Stimulated activated CD4-positive, alpha-beta T cell treated with anti-CD3 and anti-CD28 coated beads, Interleukin-4, amount 100 ng/mL, for 4 hours (primary cell): ENCODE results near the gene KIR3DL2.
"Not testable (repeated sequence)": the region's sequence is repeated elsewhere in the genome, so short reads cannot be mapped to it uniquely, and the experiment has no call there.

Experiments
- DNase-seq, 2 experiments: peaks; one replicate each; pipeline ENCODE4 v3.0.0-alpha.2; 2020

Gene KIR3DL2

DNA sequence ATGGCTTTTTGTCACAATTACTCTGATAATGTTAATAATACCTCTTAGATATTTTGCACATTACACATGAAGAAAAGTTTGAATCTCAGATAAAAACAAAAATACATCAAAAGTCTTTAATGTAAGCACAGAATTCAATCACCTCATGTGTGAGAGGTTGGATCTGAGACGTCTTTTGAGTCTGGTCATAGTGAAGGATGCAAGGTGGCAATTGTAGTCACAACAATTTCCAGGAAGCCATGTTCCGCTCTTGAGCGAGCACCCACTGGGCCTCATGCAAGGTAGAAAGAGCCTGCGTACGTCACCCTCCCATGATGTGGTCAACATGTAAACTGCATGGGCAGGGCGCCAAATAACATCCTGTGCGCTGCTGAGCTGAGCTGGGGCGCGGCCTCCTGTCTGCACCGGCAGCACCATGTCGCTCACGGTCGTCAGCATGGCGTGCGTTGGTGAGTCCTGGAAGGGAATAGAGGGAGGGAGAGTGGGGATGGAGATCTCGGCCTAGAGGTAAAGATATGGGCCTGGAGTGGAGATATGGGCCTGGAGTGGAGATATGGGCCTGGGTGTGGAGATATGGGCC, at the start of gene KIR3DL2:
KIR3DL2 (plus strand) TSS at position 383 of the 580 bp plus-strand sequence; CDS start at position 416, 33 bp downstream.
- DNase-seq: not testable (repeated sequence)

DNA sequence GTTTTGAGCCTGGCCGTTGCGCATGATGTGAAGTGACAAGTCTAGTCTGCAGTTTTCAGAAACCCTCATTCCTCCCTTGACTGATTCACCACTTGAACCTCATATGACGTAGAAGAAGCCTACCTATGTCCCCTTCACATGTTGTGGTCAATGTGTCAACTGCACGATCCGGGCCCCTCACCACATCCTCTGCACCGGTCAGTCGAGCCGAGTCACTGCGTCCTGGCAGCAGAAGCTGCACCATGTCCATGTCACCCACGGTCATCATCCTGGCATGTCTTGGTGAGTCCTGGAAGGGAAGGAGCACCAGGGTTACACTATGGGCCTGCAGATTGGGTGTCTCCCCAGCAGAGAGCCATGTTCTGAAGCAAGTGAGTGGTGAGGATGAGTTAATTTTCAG, 46.8 kb upstream of the KIR3DL2 start, which contains the start of gene KIR2DL4:
KIR2DL4 (plus strand) TSS at position 201 of the 400 bp plus-strand sequence; CDS start at position 243, 42 bp downstream.
- no peak for DNase-seq

DNA sequence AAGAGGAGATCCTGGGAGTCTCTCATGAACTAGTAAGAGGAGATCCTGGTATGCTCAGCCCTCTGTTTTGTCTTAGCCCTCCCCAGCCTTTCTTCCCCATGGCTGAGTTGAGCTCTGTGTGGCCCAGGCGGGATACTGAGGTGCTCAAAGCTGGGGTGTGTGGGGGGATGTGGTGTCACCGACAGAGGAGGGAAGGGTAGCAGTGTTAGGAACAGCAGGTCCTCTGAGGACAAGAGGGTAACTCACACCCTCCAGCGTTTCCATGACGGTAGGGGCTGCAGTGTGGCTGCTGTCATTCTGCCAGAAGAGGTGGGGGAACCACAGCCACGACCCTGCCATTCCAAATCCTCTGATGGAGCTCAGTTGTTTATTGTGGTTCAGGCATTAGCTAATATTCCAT, 46.1 kb upstream of the KIR3DL2 start:
- no peak for DNase-seq

DNA sequence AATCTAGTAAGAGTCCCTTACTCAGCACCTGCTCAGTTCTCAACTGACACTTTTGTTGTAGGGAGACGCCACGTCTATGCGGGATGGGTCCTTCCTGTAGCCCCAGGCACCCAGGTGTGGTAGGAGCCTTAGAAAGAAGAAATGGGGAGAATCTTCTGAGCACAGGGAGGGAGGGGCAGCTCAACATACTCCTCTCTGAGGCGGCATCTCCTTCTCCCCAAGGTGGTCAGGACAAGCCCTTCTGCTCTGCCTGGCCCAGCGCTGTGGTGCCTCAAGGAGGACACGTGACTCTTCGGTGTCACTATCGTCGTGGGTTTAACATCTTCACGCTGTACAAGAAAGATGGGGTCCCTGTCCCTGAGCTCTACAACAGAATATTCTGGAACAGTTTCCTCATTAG, 45.7 kb upstream of the KIR3DL2 start:
- DNase-seq: no peak

DNA sequence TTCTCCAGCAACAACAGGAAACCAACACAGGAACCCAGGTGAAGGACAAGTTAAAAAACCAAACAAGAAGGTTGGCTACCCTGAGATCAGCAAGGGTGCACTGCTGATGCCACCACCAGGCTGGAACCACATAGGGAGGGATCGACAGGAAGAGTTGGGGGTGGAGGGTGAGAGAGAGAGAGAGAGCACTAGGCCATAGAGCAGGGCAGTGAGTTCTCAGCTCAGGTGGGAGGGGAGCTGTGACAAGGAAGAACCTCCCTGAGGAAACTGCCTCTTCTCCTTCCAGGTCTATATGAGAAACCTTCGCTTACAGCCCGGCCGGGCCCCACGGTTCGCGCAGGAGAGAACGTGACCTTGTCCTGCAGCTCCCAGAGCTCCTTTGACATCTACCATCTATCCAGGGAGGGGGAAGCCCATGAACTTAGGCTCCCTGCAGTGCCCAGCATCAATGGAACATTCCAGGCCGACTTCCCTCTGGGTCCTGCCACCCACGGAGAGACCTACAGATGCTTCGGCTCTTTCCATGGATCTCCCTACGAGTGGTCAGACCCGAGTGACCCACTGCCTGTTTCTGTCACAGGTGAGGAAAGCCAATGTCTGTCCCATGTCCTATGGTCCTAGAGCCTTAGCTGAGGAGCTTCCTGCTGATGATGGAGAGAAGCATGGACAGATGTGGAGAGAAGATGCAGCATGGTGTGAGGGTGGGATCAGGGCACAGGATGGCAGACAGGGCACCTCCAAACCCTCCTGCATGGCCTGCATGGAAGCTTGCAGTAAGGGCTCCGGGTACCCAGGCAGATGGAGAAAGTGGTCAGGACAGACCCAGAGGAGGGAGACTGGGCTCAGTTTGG, 44.4 kb upstream of the KIR3DL2 start:
- no peak for DNase-seq

DNA sequence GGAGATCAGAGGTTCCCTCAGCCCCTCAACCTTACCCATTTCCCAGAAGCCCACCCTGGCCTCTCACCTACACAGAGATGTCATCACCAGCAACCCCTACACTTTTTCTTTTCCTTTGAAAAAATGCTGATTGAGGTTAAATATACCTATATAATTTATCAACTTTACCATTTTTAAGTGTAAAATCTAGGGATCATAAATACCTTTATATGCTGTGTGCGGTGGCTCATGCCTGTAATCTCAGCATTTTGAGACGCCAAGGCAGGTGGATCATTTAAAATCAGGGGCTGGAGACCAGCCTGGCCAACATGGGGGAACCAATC, 43.8 kb upstream of the KIR3DL2 start:
- no peak for DNase-seq

DNA sequence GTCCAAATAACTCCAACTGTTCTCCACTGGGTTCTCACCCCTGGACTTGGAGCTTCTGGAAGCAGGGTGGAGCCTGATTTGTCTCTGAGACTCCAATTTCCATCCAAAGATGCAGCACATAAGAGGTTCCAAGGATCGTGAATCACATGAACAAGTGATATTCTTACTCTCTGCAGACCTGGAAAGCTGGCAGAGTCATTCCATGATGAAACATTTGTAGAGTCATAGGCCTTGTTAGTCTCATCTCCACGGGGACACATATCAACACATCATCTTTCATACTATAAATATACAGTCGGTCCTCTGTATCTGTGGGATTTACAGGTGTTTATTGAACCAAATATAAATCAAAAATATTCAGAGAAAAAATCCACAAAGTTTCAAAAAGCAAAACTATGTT, 35.7 kb upstream of the KIR3DL2 start:
- DNase-seq: not testable (repeated sequence)

DNA sequence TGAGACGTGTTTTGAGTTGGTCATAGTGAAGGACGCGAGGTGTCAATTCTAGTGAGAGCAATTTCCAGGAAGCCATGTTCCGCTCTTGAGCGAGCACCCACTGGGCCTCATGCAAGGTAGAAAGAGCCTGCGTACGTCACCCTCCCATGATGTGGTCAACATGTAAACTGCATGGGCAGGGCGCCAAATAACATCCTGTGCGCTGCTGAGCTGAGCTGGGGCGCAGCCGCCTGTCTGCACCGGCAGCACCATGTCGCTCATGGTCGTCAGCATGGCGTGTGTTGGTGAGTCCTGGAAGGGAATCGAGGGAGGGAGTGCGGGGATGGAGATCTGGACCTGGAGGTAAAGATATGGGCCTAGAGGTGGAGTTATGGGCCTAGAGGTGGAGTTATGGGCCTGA, 34.0 kb upstream of the KIR3DL2 start, which contains the start of gene KIR3DL1:
KIR3DL1 (plus strand) TSS at position 218 of the 400 bp plus-strand sequence.
- DNase-seq: not testable (repeated sequence)

DNA sequence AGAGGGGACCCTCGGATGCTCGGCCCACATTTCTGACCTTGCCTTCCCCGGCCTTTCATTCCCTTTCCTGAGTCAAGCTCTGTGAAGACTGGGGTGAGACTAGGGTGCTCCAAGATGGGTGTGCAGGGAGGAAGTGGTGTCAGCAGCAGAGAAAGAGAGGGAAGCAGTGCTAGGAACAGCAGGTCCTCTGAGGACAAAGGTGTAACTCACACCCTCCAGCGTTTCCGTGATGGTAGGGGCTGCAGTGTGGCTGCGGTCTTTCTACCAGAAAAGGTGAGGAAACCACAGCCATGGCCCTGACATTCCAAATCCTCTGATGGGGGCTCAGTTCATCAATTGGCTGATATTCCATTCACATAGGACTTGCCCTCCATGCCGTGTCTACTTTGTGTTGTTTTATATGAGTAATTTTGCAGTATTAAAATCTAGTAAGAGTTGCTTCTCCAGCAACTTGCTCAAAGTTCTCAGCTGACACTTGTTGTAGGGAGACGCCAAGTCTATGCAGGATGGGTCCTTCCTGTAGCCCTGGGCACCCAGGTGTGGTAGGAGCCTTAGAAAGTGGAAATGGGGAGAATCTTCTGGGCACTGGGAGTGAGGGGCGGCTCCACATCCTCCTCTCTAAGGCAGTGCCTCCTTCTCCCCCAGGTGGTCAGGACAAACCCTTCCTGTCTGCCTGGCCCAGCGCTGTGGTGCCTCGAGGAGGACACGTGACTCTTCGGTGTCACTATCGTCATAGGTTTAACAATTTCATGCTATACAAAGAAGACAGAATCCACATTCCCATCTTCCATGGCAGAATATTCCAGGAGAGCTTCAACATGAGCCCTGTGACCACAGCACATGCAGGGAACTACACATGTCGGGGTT, 32.3 kb upstream of the KIR3DL2 start:
- DNase-seq: no peak

DNA sequence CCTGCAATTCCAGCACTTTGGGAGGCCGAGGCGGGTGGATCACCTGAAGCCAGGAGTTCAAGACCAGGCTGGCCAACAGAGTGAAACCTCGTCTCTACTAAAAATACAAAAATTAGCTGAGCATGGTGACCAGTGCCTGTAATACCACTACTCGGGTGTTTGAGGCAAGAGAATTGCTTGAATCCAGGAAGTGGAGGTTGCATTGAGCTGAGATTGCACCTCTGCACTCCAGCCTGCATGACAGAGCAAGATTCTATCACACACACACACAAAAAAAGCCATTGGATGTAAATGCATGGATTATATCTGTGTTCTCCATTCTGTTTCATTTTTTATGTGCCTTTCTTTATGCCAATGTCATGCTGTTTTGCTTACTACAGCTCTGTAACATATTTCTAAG, 25.8 kb upstream of the KIR3DL2 start:
- not testable (repeated sequence) for DNase-seq

DNA sequence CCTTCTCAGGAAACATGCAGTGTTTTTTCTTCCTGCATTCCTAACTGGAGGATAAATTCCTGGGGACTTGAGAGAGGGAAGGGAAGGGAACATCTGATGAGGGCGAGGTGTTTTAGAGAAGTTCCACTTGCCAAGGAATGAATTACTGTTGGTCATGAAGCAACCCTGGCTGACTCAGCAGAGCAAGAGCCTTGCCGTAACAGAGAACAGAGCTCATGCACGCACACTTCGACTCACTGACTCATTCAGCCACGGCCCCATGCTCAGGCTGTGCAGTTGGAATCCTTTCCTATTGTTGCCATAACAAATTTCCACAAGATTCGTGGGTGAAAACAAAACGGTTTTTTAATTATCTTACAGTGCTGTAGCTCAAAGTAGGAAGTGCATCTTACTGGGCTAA, 24.9 kb upstream of the KIR3DL2 start:
- DNase-seq: not testable (repeated sequence)

DNA sequence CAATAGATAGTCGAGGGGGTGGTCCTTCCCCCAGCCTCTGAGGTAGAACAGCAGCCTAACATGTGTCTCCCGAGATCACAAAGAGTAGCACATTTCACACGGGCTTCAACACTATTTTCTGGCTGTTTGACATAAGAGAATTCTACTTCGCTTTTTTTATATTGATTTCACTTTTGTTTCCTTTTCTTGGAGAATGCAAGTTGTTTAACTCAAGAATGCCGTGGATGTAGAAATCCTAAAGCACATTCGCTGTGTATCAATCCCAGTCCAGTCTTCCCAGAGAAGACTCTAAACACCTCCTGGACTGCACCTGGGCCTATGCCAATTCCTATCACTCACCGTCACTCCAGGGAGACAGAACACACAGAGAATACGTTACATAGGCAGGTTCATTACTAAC, 22.2 kb upstream of the KIR3DL2 start:
- DNase-seq: not testable (repeated sequence)

DNA sequence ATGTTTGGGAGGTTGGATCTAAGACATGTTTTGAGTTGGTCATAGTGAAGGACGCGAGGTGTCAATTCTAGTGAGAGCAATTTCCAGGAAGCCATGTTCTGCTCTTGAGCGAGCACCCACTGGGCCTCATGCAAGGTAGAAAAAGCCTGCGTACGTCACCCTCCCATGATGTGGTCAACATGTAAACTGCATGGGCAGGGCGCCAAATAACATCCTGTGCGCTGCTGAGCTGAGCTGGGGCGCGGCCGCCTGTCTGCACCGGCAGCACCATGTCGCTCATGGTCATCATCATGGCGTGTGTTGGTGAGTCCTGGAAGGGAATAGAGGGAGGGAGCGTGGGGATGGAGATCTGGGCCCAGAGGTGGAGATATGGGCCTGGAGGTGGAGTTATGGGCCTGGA, 17.7 kb upstream of the KIR3DL2 start, which contains the start of gene KIR2DS4:
KIR2DS4 (plus strand) TSS at position 181 of the 400 bp plus-strand sequence.
- DNase-seq: not testable (repeated sequence)

DNA sequence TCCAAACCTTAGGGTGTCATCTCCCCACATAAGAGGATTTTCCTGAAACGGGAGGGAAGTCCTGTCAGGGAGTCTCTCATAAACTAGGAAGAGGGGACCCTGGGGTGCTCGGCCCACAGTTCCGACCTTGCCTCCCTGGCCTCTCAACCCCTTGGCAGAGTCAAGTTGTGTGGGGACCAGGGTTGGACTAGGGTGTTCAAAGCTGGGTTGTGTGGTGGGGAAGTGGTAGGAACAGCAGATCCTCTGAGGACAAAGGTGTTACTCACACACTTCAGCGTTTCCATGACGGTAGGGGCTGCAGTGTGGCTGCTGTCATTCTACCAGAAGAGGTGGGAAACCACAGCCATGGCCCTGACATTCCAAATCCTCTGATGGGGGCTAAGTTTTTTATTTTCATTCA, 15.1 kb upstream of the KIR3DL2 start:
- DNase-seq: not testable (repeated sequence)

DNA sequence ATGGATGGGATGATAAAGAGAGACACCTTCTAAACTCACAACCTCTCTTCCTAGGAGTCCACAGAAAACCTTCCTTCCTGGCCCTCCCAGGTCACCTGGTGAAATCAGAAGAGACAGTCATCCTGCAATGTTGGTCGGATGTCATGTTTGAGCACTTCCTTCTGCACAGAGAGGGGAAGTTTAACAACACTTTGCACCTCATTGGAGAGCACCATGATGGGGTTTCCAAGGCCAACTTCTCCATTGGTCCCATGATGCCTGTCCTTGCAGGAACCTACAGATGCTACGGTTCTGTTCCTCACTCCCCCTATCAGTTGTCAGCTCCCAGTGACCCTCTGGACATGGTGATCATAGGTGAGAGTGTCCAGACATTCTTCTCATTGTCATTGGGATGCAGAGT, 12.7 kb upstream of the KIR3DL2 start:
- not testable (repeated sequence) for DNase-seq

DNA sequence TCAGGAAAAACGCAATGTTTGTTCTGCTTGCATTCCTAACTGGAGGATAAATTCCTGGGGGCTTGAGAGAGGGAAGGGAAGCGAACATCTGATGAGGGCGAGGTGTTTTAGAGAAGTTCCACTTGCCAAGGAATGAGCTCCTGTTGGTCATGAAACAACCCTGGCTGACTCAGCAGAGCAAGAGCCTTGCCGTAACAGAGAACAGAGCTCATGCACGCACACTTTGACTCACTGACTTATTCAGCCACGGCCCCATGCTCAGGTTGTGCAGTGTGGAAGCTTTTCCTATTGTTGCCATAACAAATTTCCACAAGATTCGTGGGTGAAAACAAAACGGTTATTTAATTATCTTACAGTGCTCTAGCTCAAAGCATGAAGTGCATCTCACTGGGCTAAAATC, 7.1 kb upstream of the KIR3DL2 start:
- DNase-seq: not testable (repeated sequence)

DNA sequence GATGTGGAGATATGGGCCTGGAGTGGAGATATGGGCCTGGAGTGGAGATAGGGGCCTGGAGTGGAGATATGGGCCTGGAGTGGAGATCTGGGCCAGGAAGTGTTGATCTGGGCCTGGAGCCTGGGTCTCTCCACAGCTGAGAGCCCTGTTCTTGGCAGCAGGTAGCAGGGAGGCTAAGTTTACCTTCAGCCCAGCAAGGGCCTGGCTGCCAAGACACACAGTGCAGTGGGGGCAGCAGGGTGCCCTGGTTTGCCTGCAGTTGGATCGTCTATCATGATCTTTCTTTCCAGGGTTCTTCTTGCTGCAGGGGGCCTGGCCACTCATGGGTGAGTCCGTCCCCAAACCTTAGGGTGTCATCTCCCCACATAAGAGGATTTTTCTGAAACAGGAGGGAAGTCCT, 687 bp downstream of the KIR3DL2 start:
- no peak for DNase-seq

DNA sequence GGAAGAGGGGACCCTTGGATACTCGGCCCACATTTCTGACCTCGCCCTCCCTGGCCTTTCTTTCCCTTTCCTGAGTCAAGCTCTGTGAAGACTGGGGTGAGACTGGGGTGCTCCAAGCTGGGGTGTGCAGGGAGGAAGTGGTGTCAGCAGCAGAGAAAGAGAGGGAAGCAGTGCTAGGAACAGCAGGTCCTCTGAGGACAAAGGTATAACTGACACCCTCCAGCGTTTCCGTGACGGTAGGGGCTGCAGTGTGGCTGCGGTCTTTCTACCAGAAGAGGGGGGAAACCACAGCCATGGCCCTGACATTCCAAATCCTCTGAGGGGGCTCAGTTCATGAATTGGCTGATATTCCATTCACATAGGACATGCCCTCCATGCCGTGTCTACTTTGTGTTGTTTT, 1.1 kb downstream of the KIR3DL2 start:
- DNase-seq: no peak

DNA sequence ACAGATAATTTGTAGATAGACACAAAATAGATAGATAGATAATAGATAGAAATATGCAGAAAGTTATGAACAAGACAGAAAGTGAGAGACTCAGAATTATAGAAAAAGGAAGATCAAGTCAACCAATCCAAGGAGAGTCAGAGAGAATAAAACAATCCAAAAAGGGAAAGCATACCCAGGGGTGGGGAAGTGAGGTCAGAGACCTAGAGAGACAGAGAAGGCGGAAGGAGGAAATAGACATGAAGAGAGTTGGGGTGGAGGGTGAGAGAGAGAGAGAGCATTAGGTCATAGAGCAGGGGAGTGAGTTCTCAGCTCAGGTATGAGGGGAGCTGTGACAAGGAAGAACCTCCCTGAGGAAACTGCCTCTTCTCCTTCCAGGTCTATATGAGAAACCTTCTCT, 5.0 kb downstream of the KIR3DL2 start:
- DNase-seq: not testable (repeated sequence)

DNA sequence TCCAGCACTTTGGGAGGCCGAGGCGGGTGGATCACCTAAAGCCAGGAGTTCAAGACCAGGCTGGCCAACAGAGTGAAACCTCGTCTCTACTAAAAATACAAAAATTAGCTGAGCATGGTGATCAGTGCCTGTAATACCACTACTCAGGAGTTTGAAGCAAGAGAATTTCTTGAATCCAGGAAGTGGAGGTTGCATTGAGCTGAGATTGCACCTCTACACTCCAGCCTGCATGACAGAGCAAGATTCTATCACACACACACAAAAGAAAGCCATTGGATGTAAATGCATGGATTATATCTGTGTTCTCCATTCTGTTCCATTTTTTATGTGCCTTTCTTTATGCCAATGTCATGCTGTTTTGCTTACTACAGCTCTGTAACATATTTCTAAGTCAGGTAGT, 8.2 kb downstream of the KIR3DL2 start:
- DNase-seq: not testable (repeated sequence)

DNA sequence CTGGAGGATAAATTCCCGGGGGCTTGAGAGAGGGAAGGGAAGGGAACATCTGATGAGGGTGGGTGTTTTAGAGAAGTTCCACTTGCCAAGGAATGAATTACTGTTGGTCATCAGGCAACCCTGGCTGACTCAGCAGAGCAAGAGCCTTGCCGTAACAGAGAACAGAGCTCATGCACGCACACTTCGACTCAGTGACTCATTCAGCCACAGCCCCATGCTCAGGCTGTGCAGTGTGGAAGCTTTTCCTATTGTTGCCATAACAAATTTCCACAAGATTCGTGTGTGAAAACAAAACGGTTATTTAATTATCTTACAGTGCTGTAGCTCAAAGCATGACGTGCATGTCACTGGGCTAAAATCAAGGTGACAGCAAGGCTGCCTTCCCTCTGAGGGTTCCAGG, 9.2 kb downstream of the KIR3DL2 start:
- not testable (repeated sequence) for DNase-seq

DNA sequence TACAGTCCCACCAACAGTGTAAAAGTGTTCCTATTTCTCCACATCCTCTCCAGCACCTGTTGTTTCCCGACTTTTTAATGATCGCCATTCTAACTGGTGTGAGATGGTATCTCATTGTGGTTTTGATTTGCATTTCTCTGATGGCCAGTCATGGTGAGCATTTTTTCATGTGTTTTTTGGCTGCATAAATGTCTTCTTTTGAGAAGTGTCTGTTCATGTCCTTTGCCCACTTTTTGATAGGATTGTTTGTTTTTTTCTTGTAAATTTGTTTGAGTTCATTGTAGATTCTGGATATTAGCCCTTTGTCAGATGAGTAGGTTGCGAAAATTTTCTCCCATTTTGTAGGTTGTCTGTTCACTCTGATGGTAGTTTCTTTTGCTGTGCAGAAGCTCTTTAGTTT, 13.2 kb downstream of the KIR3DL2 start:
- DNase-seq: not testable (repeated sequence)

DNA sequence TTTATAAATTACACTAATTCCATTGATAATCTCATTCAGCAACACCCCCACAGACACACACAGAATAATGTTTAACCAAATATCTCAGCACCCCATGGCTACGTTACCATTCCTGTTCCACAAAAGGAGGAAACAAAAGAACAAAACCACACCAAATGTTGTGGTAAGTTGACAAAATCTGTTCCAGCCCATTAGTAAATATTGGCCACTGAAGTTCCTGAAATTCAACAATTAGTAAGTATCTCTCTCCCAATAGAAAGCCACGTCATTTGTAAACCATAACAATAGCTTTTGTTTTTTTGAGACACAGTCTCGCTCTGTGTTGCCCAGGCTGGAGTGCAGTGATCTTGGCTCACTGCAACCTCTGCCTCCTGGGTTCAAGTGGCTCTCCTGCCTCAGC, 21.5 kb downstream of the KIR3DL2 start:
- DNase-seq: no peak
